HG02610 (cell line): ENCODE measurements around the gene HJURP.

Source experiments
- ATAC-seq: cut with Tn5 transposase; IDR thresholded peaks from one replicate; pipeline ENCODE4 v1.9.1; 2021; ENCODE audit warnings: mild to moderate bottlenecking, moderate library complexity; ENCODE audit not compliant: unreplicated experiment

Gene HJURP

GRCh38 chr2:233794128-233794658 lies 60.1 kb downstream of the HJURP start:
- no peak for ATAC-seq

GRCh38 chr2:233793465-233794127 lies 60.7 kb downstream of the HJURP start:
- no peak for ATAC-seq

- ATAC-seq, result no peak
Measured at GRCh38 chr2:233792720-233793119, 61.6 kb downstream of the HJURP start.

DNA sequence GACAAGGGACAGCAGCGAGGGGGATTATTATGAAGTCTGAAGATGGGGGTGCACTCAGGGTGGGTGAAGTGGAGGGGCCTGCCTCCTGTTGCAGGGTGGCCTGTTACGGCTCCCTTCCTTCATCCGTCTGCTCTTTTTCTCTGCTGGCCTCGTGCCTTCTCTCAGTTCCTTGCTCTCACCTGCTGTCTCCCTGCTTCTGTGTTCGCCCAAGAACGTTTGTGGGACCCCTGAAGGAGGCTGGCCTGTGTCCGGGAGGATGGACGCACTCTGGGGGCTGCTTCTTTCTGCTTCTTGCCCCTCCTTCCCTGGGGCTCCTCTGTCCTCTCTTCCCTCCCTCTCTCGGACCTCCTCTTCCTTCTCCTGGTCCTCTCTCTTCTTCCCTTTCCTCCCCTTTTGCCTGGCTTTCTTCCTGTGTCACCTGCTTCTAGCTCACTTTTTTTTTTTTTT lies 62.4 kb downstream of the HJURP start:
- ATAC-seq, result no peak

DNA sequence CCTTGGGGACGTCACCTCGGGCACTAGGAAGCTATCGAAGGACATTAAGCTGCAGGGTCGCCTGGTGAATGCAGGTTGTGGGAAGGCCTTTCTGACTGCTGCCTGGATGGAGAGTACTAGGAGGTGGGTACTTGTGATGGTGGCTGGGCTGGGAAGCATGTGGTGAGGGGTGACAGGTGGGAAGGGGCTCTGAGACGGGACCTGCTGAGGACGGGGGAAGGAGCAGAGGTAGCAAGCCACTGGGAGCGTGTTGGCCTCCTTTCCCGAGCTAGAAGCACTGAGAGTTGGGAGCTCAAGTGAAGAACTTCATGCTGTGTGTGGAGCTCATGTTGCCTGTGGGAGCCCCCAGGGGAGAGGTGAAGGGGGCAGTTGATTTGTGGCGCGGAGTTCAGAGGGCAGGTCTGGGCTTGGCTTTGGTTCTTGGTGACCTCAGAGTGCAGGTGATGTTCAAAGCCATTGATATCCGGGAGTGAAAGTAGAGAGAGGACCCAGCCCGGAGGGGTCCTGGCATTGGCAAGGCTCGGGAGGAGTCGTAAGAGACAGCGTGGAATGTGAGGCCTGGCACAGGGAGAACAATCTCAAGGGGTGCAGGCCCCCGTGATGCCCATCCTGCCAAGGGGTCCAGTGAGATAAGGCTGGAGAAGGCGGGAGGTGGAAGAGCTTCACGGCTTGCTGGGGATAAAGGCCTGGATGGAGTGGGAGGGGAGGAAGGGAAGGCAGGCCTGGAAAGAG lies 63.0 kb downstream of the HJURP start:
- ATAC-seq, result no peak

GRCh38 chr2:233789554-233789953 lies 64.8 kb downstream of the HJURP start:
- ATAC-seq, result no peak
